SK-N-MC (cell line): Measurements from ENCODE around the gene GAGE12J.
"Not testable (repeated sequence)": the region's sequence is repeated elsewhere in the genome, so short reads cannot be mapped to it uniquely, and the experiment has no call there.

ENCODE experiments used
- DNase-seq: peaks from one replicate; pipeline ENCODE4 v3.0.0-alpha.2; 2011; ENCODE audit warnings: low read depth, low spot score
- H3K27ac ChIP-seq: fragments of 200-600 bp; sonication (generic); 2 replicates; pipeline ENCODE4 v1.5.1; 2016; ENCODE audit warnings: mixed run types
- H3K36me3 ChIP-seq: fragments of 200-600 bp; sonication (generic); 2 replicates; pipeline ENCODE4 v1.6.1; 2017; ENCODE audit warnings: antibody characterized with exemption, low read length, mixed read lengths; ENCODE audit not compliant: insufficient read depth
- H3K4me3 ChIP-seq: fragments of 200-600 bp; sonication (generic); 2 replicates; pipeline ENCODE4 v1.5.1; 2016
- H3K9ac ChIP-seq: fragments of 200-600 bp; sonication (generic); 2 replicates; pipeline ENCODE4 v1.8.0; 2017; ENCODE audit warnings: mixed run types, mixed read lengths; ENCODE audit not compliant: insufficient read length
- H3K9me3 ChIP-seq: fragments of 200-600 bp; sonication (generic); 2 replicates; pipeline ENCODE4 v1.6.1; 2017; ENCODE audit warnings: low read depth, mild to moderate bottlenecking, antibody characterized with exemption, low read length, moderate library complexity, mixed read lengths
- EZH2 ChIP-seq: fragments of 200-600 bp; sonication (generic); IDR thresholded peaks from one replicate; pipeline ENCODE4 v1.6.1; 2017; ENCODE audit warnings: antibody characterized with exemption
- FOXP2 ChIP-seq: optimal IDR thresholded peaks from 2 replicates; pipeline ENCODE3; 2011; ENCODE audit warnings: mild to moderate bottlenecking, moderate library complexity; ENCODE audit not compliant: insufficient read depth; ENCODE audit errors: extremely low read length, control extremely low read depth
- POLR2AphosphoS5 ChIP-seq: IDR thresholded peaks from 2 replicates; pipeline ENCODE4 v1.6.1; 2012; ENCODE audit warnings: mild to moderate bottlenecking, low read depth, low read length, borderline replicate concordance

GAGE12J gene, protein sequence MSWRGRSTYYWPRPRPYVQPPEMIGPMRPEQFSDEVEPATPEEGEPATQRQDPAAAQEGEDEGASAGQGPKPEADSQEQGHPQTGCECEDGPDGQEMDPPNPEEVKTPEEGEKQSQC

DNA sequence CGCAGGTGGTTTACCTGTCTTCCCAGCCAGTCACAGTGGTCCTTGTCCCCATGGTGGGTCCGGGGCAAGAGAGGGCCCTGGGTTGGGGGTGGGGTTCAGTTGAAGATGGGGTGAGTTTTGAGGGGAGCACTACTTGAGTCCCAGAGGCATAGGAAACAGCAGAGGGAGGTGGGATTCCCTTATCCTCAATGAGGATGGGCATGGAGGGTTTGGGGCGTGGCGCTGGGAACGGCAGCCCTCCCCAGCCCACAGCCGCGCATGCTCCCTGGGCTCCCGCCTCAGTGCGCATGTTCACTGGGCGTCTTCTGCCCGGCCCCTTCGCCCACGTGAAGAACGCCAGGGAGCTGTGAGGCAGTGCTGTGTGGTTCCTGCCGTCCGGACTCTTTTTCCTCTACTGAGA lies at the start of gene GAGE12J:
Gene GAGE12J, plus strand, starts transcription at position 301 of the 400 bp plus-strand sequence. CDS start 1,157 bp downstream, outside the sequence.
- not testable (repeated sequence) for H3K27ac ChIP-seq, DNase-seq, H3K36me3 ChIP-seq, H3K9ac ChIP-seq, H3K9me3 ChIP-seq, H3K4me3 ChIP-seq

DNA sequence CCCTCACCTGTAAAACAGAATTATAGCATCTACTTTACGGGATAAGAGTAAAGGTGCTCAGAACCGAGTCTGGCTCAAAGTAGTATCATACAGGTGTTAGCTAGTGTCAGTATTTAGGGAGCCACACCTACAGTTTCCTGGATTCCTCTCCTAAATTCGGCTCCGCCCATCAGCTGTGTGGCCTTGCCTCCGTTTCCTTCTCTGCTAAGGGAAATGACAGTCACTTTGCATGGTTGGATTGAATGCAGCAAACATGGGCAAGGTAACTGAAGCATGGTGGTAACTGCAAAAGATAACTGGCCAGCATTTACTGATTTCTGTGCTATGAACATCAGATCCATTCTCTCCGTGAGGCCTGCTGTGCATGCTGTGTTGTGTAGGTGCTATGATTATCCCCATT lies 49.4 kb upstream of the GAGE12J start:
- H3K27ac ChIP-seq, result no peak overlapping the region
- no peak for DNase-seq
- no peaks in the 10 kb centered on the region for H3K36me3 ChIP-seq
- H3K4me3 ChIP-seq, result no peak overlapping the region
- TF ChIP-seq EZH2 (no peak), FOXP2 (no peak), POLR2AphosphoS5 (no peak; the same call in 1 of the 2 replicates)
- H3K9ac ChIP-seq, result no peak overlapping the region
- H3K9me3 ChIP-seq, result no peaks in the 10 kb centered on the region

DNA sequence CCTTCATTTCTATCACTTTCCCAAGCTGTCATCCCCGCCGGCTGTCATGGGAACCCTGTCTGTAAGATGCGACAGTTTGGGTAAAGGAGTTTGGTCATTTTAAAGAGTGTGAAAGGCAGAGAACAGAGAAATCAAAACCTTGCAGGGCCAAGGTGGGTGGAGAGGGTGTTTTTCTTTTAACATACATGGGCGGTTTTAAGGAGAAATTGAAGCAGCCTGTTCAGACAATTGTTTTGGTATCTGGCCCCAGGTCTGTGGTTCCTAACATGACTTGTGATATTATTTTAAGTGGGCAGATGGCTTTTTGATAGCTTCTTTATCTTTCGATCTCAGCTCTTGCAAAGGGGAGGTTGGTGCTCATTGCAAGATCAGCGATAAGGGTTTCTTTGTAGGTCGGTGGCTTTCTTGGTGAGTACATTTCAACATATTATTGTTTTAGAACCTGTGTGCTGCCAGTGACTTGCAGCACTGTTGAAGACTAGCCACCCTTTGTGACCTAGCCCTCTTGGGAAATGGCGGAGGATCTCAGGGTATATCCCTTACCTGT lies 48.6 kb upstream of the GAGE12J start:
- TF ChIP-seq FOXP2 (no peak), POLR2AphosphoS5 (no peak), EZH2 (no peak)
- H3K9ac ChIP-seq, result no peak overlapping the region
- no peaks in the 10 kb centered on the region for H3K36me3 ChIP-seq
- no peak overlapping the region for H3K4me3 ChIP-seq
- H3K9me3 ChIP-seq, result no peaks in the 10 kb centered on the region
- no peak for DNase-seq
- no peak overlapping the region for H3K27ac ChIP-seq

DNA sequence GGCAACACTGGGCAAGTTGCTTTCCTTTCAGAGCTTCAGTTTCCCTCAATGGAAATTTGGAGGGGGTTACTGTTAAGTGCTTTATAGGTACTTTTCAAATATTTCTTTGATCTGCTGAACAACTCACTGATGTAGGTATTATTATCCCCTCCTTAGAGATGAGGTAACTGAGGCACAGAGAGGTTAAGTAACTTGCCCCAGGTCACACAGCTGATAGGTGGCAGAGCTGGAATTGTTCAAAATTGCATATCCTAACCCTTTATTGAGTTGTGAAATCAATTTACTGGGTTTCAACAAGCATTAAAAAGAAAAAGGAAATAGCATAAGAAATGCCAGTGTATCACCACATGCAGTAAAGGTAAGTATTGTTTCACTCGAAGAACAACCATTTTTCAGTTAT lies 45.6 kb upstream of the GAGE12J start:
- Histone ChIP-seq H3K36me3 (no peaks in the 10 kb centered on the region), H3K27ac (no peak overlapping the region), H3K4me3 (no peak overlapping the region), H3K9me3 (no peaks in the 10 kb centered on the region), H3K9ac (no peak overlapping the region)
- no peak for DNase-seq
- TF ChIP-seq EZH2, result no peak
- TF ChIP-seq POLR2AphosphoS5, result no peak
- no peak for TF ChIP-seq FOXP2

DNA sequence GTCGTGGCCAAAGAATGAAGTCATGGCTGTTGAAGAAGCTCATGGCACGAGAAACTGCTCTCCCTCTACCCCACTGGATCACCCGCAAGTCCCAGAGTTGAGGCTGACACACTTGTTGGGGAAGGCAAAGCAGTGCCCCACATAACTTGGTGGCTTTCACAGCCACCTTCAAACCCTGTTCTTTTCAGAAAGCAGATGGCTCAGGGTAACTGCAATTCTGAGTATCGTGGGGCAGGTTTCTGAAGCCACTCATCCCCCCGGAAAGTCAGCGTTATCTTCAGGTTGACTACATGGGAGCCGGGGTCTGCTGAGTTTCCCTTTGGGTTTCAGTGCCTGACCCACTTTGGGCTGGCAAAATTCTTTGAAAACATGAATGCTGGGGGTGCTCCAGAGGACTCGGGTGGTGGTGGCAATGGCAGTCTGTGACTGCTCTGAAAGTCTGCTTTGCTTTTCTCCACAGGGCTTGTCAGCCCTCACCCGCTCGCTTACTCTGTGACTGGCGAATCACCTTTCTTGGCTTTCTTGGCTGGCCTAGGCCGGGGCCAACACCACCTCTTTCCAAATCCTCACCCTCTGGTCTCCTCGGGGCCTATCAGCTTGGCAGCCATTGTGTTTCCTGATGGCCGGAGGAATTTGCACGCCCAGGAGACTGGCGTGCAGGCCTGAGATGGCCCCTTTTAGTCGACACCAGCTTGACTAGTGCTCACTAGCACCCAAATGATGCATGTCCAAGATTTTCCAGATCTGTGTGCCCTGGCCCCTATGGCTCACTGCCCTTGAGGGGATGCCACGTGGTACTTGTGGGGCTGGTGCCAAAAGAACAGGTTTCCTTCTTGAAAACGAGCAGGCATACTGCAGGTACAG lies 44.9 kb upstream of the GAGE12J start:
- TF ChIP-seq POLR2AphosphoS5 (no peak), EZH2 (no peak), FOXP2 (no peak)
- Histone ChIP-seq H3K9ac (no peak overlapping the region), H3K9me3 (no peaks in the 10 kb centered on the region), H3K27ac (no peak overlapping the region), H3K36me3 (no peaks in the 10 kb centered on the region), H3K4me3 (no peak overlapping the region)
- no peak for DNase-seq

DNA sequence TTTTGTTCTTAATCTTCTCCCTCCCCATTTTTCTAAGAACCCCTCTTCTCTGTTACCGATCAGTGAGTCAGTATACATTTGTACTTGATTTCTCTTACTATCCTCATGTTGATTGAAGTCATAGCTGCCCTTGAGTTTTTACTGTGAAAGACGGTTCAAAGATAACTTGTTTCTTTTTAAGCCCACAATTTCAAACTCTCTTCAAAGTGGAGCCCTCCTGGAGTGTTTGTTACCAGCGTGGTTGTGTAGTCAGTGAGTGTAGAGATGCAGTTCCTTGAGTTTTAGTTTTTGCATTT lies 44.4 kb upstream of the GAGE12J start:
- Histone ChIP-seq H3K4me3 (no peak overlapping the region), H3K9me3 (no peaks in the 10 kb centered on the region), H3K9ac (no peak overlapping the region), H3K27ac (no peak overlapping the region), H3K36me3 (no peaks in the 10 kb centered on the region)
- no peak for DNase-seq
- TF ChIP-seq FOXP2 (no peak), EZH2 (no peak), POLR2AphosphoS5 (no peak)

DNA sequence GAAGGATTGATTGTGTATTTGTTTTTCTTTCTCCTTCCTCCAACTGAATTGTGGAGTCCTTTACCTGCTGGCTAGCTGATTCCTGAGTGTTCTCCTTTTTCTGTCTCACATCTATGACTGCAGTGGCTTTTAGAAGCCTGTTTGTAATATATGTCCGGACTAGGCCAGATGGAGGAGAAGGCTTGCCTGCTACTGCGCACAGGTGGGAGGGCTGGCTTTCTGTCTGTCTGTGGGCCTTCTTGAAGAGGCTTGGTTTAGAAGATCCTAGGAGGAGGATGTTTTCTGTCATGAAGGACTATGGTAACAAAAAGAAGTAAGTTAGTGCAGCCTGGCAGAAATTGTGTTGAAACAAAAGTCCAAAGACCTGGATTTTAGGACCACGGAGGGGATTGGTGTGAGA lies 43.8 kb upstream of the GAGE12J start:
- Histone ChIP-seq H3K4me3 (no peak overlapping the region), H3K36me3 (no peaks in the 10 kb centered on the region), H3K9ac (no peak overlapping the region), H3K9me3 (no peaks in the 10 kb centered on the region), H3K27ac (no peak overlapping the region)
- no peak for DNase-seq
- TF ChIP-seq FOXP2, result no peak
- TF ChIP-seq POLR2AphosphoS5, result no peak
- TF ChIP-seq EZH2, result no peak

DNA sequence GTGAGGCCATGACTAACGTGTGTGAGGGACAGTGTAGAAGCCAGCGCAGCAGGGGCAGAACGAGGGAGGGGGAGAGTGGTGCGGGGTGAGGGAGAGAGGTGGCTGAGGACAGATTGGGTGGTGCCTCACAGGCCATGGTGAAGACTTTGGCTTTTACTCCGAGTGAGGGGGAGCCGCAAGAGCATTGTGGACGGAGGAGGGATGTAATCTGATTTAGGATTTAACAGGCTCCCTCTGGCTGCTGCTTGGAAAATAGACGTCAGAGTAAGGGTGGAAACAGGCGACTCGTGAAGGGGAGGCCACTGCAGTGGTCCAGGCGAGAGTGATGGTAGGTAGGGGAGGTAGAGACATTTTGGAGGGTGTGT lies 39.2 kb upstream of the GAGE12J start:
- Histone ChIP-seq H3K9ac (no peak overlapping the region), H3K27ac (no peak overlapping the region), H3K4me3 (no peak overlapping the region), H3K36me3 (no peaks in the 10 kb centered on the region), H3K9me3 (no peaks in the 10 kb centered on the region)
- TF ChIP-seq FOXP2 (no peak), EZH2 (no peak)
- no peak for DNase-seq

DNA sequence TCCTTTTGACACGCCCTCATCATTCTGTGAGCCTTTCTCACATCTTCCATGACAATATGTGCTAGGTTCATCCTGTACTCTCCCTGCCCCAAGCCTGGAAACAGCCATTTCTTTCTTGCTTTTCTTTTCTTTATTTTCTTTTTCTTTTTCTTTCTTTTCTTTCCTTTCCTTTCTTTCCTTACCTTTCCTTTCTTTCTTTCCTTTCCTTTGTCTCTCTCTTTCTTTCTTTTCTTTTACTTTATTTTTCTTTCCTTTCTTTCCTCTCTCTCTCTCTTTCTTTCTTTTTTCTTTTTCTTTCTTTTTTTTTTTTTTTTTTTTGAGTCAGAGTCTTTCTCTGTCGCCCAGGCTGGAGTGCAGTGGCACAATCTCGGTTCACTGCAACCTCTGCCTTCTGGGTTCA lies 37.6 kb upstream of the GAGE12J start:
- H3K4me3 ChIP-seq, result no peak overlapping the region
- TF ChIP-seq POLR2AphosphoS5 (no peak), FOXP2 (no peak), EZH2 (no peak)
- DNase-seq, result no peak
- no peaks in the 10 kb centered on the region for H3K9me3 ChIP-seq
- no peak overlapping the region for H3K27ac ChIP-seq
- no peaks in the 10 kb centered on the region for H3K36me3 ChIP-seq
- no peak overlapping the region for H3K9ac ChIP-seq
